WTC11 (cell line): ENCODE measurements around the gene SNX20. TPM values are rescaled to one million over a fixed set of nuclear protein-coding genes. Genes with fewer than 3 reads are reported as not detected.

ENCODE experiments used
- ATAC-seq: fragments of 200-7000 bp; cut with Tn5 transposase; 2 replicates; pipeline ENCODE4 v1.10.0; 2021; ENCODE audit warnings: mild to moderate bottlenecking, moderate library complexity
- CTCF ChIA-PET: fragments of 300-600 bp; sonication (Branson Sonifier 250); formaldehyde crosslinking; loops from one replicate; lab custom pipeline; 2021; ENCODE audit warnings: antibody characterized with exemption; lab: Charles Lee
- POLR2A ChIA-PET: fragments of 350-600 bp; sonication (Branson Sonifier 250); formaldehyde crosslinking; loops from one replicate; lab custom pipeline; 2021; ENCODE audit warnings: antibody characterized with exemption; lab: Charles Lee
- DNase-seq: peaks from one replicate; pipeline ENCODE4 v3.0.0; 2021; ENCODE audit warnings: low spot score
- H3K27ac Mint-ChIP-seq: 2 replicates; pipeline ENCODE4 v1.8.0; 2021; ENCODE audit warnings: mixed read lengths
- H3K27me3 Mint-ChIP-seq: 2 replicates; pipeline ENCODE4 v1.8.0; 2021; ENCODE audit warnings: low read depth, mild to moderate bottlenecking, moderate library complexity, mixed read lengths
- H3K36me3 Mint-ChIP-seq: 2 replicates; pipeline ENCODE4 v1.8.0; 2021; ENCODE audit warnings: mixed read lengths
- H3K4me1 Mint-ChIP-seq: 2 replicates; pipeline ENCODE4 v1.8.0; 2022; ENCODE audit warnings: mixed read lengths
- H3K4me3 Mint-ChIP-seq: 2 replicates; pipeline ENCODE4 v1.8.0; 2021; ENCODE audit warnings: mild to moderate bottlenecking, moderate library complexity, mixed read lengths
- H3K9me3 Mint-ChIP-seq: 2 replicates; pipeline ENCODE4 v1.8.0; 2021; ENCODE audit warnings: mixed read lengths
- AR ChIP-seq: fragments of 250-450 bp; sonication (Bioruptor Pico); IDR thresholded peaks from 2 replicates; pipeline ENCODE4 v1.9.0; 2021; ENCODE audit warnings: mild to moderate bottlenecking
- ATF1 ChIP-seq: sonication (generic); formaldehyde crosslinking; IDR thresholded peaks from 2 replicates; pipeline ENCODE4 v1.8.1; 2023; ENCODE audit warnings: mild to moderate bottlenecking, moderate library complexity, missing genetic modification reagents
- CREB1 ChIP-seq: sonication (generic); formaldehyde crosslinking; IDR thresholded peaks from 2 replicates; pipeline ENCODE4 v1.8.0; 2023; ENCODE audit warnings: mild to moderate bottlenecking, missing genetic modification reagents
- E2F1 ChIP-seq: sonication (generic); formaldehyde crosslinking; IDR thresholded peaks from 2 replicates; pipeline ENCODE4 v1.8.0; 2022; ENCODE audit warnings: mild to moderate bottlenecking, missing genetic modification reagents
- ELF4 ChIP-seq: sonication (generic); formaldehyde crosslinking; IDR thresholded peaks from 2 replicates; pipeline ENCODE4 v1.8.1; 2022; ENCODE audit warnings: low read depth, mild to moderate bottlenecking, moderate library complexity, missing genetic modification reagents
- ETV6 ChIP-seq: sonication (generic); formaldehyde crosslinking; IDR thresholded peaks from 2 replicates; pipeline ENCODE4 v1.8.1; 2022; ENCODE audit warnings: mild to moderate bottlenecking, missing genetic modification reagents
- KAT7 ChIP-seq: sonication (generic); formaldehyde crosslinking; IDR thresholded peaks from 2 replicates; pipeline ENCODE4 v1.8.1; 2023; ENCODE audit warnings: missing genetic modification reagents, mild to moderate bottlenecking, borderline replicate concordance
- MYBL2 ChIP-seq: sonication (generic); formaldehyde crosslinking; IDR thresholded peaks from 2 replicates; pipeline ENCODE4 v1.8.1; 2023; ENCODE audit warnings: mild to moderate bottlenecking, moderate library complexity, missing genetic modification reagents
- NFE2L1 ChIP-seq: sonication (generic); formaldehyde crosslinking; IDR thresholded peaks from 2 replicates; pipeline ENCODE4 v1.8.1; 2023; ENCODE audit warnings: missing genetic modification reagents
- NFYB ChIP-seq: sonication (generic); formaldehyde crosslinking; conservative IDR thresholded peaks from 2 replicates; pipeline ENCODE4 v1.8.0; 2022; ENCODE audit warnings: low read depth, missing genetic modification reagents
- OVOL2 ChIP-seq: fragments of 250-450 bp; sonication (Bioruptor Pico); IDR thresholded peaks from 2 replicates; pipeline ENCODE4 v1.9.0; 2021; ENCODE audit warnings: mild to moderate bottlenecking, borderline replicate concordance
- PREB ChIP-seq: sonication (generic); formaldehyde crosslinking; IDR thresholded peaks from 2 replicates; pipeline ENCODE4 v1.8.1; 2022; ENCODE audit warnings: mild to moderate bottlenecking, missing genetic modification reagents, moderate library complexity, borderline replicate concordance
- ZNF138 ChIP-seq: sonication (generic); formaldehyde crosslinking; conservative IDR thresholded peaks from 2 replicates; pipeline ENCODE4 v1.8.1; 2022; ENCODE audit warnings: mild to moderate bottlenecking, moderate library complexity, missing genetic modification reagents
- total RNA-seq: library from RNA; stranded (reverse); gene quantifications from 3 replicates; pipeline ENCODE4 v1.2.3, GENCODE V29; 2021
- TF ChIP-seq, protein P1 (sequence below): sonication (generic); formaldehyde crosslinking; IDR thresholded peaks from 2 replicates; pipeline ENCODE4 v1.8.1; 2023; ENCODE audit warnings: mild to moderate bottlenecking, missing genetic modification reagents
- TF ChIP-seq, protein P2 (sequence below): sonication (generic); formaldehyde crosslinking; IDR thresholded peaks from 2 replicates; pipeline ENCODE4 v1.8.1; 2023; ENCODE audit warnings: mild to moderate bottlenecking, missing genetic modification reagents
- TF ChIP-seq, protein P3 (sequence below): fragments of 250-450 bp; sonication (Bioruptor Pico); IDR thresholded peaks from 2 replicates; pipeline ENCODE4 v1.8.0; 2021; ENCODE audit warnings: mild to moderate bottlenecking
- TF ChIP-seq, protein P4 (sequence below): fragments of 200-600 bp; IDR thresholded peaks from 2 replicates; pipeline ENCODE4 v1.8.0; 2022; ENCODE audit warnings: antibody characterized with exemption

SNX20 gene
- total RNA-seq, 1 experiment from 2014 or later = not detected

- no peak for TF ChIP-seq KAT7 (CRISPR knock-in tag)
- TF ChIP-seq E2F1 (CRISPR knock-in tag) = no peak
- TF ChIP-seq NFYB (CRISPR knock-in tag) = no peak
These were observed 15.0 kb upstream of the SNX20 start (continued) for GRCh38 chr16:50696126-50696525.

GRCh38 chr16:50695017-50696000 is 14.2 kb upstream of the SNX20 start:
- TF ChIP-seq NFE2L1 (no peak), AR (CRISPR knock-in tag) (no peak), ZNF138 (no peak), ETV6 (no peak), ATF1 (CRISPR knock-in tag) (no peak), E2F1 (CRISPR knock-in tag) (no peak), MYBL2 (no peak), OVOL2 (CRISPR knock-in tag) (no peak), CREB1 (CRISPR knock-in tag) (no peak), PREB (CRISPR knock-in tag) (no peak), KAT7 (CRISPR knock-in tag) (no peak), ELF4 (CRISPR knock-in tag) (no peak)
- TF ChIP-seq, protein P1, sequence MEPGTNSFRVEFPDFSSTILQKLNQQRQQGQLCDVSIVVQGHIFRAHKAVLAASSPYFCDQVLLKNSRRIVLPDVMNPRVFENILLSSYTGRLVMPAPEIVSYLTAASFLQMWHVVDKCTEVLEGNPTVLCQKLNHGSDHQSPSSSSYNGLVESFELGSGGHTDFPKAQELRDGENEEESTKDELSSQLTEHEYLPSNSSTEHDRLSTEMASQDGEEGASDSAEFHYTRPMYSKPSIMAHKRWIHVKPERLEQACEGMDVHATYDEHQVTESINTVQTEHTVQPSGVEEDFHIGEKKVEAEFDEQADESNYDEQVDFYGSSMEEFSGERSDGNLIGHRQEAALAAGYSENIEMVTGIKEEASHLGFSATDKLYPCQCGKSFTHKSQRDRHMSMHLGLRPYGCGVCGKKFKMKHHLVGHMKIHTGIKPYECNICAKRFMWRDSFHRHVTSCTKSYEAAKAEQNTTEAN = no peak
- TF ChIP-seq, protein P2, sequence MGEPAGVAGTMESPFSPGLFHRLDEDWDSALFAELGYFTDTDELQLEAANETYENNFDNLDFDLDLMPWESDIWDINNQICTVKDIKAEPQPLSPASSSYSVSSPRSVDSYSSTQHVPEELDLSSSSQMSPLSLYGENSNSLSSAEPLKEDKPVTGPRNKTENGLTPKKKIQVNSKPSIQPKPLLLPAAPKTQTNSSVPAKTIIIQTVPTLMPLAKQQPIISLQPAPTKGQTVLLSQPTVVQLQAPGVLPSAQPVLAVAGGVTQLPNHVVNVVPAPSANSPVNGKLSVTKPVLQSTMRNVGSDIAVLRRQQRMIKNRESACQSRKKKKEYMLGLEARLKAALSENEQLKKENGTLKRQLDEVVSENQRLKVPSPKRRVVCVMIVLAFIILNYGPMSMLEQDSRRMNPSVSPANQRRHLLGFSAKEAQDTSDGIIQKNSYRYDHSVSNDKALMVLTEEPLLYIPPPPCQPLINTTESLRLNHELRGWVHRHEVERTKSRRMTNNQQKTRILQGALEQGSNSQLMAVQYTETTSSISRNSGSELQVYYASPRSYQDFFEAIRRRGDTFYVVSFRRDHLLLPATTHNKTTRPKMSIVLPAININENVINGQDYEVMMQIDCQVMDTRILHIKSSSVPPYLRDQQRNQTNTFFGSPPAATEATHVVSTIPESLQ = no peak
- TF ChIP-seq, protein P3, sequence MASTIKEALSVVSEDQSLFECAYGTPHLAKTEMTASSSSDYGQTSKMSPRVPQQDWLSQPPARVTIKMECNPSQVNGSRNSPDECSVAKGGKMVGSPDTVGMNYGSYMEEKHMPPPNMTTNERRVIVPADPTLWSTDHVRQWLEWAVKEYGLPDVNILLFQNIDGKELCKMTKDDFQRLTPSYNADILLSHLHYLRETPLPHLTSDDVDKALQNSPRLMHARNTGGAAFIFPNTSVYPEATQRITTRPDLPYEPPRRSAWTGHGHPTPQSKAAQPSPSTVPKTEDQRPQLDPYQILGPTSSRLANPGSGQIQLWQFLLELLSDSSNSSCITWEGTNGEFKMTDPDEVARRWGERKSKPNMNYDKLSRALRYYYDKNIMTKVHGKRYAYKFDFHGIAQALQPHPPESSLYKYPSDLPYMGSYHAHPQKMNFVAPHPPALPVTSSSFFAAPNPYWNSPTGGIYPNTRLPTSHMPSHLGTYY (CRISPR knock-in tag) = no peak
- TF ChIP-seq, protein P4, sequence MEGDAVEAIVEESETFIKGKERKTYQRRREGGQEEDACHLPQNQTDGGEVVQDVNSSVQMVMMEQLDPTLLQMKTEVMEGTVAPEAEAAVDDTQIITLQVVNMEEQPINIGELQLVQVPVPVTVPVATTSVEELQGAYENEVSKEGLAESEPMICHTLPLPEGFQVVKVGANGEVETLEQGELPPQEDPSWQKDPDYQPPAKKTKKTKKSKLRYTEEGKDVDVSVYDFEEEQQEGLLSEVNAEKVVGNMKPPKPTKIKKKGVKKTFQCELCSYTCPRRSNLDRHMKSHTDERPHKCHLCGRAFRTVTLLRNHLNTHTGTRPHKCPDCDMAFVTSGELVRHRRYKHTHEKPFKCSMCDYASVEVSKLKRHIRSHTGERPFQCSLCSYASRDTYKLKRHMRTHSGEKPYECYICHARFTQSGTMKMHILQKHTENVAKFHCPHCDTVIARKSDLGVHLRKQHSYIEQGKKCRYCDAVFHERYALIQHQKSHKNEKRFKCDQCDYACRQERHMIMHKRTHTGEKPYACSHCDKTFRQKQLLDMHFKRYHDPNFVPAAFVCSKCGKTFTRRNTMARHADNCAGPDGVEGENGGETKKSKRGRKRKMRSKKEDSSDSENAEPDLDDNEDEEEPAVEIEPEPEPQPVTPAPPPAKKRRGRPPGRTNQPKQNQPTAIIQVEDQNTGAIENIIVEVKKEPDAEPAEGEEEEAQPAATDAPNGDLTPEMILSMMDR = no peak
- Mint-ChIP-seq H3K27me3 (peaks cover 32% of the 10 kb centered on the region), H3K36me3 (no peaks in the 10 kb centered on the region), H3K4me1 (no peaks in the 10 kb centered on the region), H3K4me3 (no peak overlapping the region), H3K27ac (no peak overlapping the region), H3K9me3 (no peaks in the 10 kb centered on the region)
- ChIA-PET POLR2A (no interaction called here), CTCF (interaction anchor here (0.8 to 1.7 kb wide), 3 partner anchors 21 to 111 kb away, joined by 3 to 6 read pairs (median 3); no protein-coding TSS in a partner anchor)
- ATAC-seq = no peak
- no peak for DNase-seq
